ENCODE data around the gene INCENP.

DNA sequence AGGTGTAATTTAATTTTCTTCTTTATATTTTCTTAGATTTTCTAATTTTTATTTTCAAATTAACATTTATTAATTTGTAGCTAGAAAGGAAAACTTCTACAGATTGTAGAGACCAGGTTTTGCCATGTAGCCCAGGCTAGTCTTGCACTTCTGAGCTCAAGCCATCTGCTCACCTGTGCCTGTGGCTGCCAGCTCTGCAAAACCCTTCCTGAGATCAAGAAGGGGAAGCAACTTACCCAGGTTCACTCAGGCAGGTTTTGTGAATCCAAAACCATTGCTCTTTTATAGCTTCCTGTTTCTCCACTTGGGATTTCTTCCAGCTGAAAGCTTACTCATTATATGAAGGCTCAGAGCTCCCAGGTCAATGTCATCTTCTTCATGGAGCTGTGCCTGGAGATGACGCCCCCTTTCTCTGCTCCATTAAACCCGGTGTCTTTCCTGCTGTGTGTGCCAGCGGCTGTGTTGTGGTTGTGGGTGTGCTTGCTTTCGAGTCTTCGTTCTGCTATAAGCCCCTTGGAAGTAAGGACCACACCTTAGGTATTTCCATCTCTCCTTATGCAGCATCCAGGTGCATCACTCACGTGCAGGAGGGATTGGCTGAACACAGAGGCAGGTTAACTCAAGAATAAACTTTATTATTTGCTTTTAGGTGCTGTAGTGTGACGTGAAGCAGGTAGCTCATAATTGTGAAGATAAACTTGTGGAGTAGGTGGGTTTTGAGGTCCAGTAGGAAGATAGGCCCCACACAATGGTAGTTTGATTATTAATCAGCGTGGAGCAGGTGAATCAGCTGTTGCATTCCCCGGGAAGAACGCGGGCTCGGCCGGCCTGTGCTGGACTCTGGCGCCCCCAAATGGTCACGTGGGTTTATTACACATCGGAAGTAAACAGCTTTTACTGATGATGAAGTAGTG is 42.2 kb upstream of the INCENP start:
- peak; percentile 75 to 93 (median 88) for TF ChIP-seq CTCF (IDR thresholded peaks at IDR 0.05)
- peak in 1 of 2 donors; percentile 4 for TF ChIP-seq POLR2A (IDR thresholded peaks at IDR 0.05)

Data from Peyer's patch (tissue), 4 donors.